HepG2 (cell line): ENCODE data around the gene TF. TPM values are rescaled to one million over a fixed set of nuclear protein-coding genes. Genes with fewer than 3 reads are reported as not detected.

Experiments
- ATAC-seq: fragments of 200-7000 bp; cut with Tn5 transposase; 3 replicates; pipeline ENCODE4 v1.9.1; 2020; ENCODE audit warnings: mild to moderate bottlenecking, moderate library complexity
- BruUV-seq: library from RNA; stranded (reverse); fragments of 400-500 nt; replicated peaks from 2 replicates; lab custom pipeline; 2021; lab: Mats Ljungman, UMichigan
- CTCF ChIA-PET: fragments of 300-600 bp; formaldehyde crosslinking; extraction: SDS; loops from one replicate; lab custom pipeline; 2021; ENCODE audit warnings: low total read pairs, inconsistent platforms, low intra/inter-chr PET ratio; lab: Yijun Ruan, JAX
- POLR2A ChIA-PET: fragments of 350-600 bp; sonication (Branson Sonifier 250); formaldehyde crosslinking; loops from one replicate; lab custom pipeline; 2020; ENCODE audit warnings: antibody characterized with exemption, inconsistent platforms; lab: Yijun Ruan, JAX
- DNase-seq: peaks from one replicate; pipeline ENCODE4 v3.0.0-alpha.2; 2015; ENCODE audit warnings: low spot score
- FAIRE-seq: peaks from 3 replicates; lab custom pipeline; 2011; peaks lifted over from hg19 to GRCh38; lab: Jason Lieb, UNC
- H2AFZ ChIP-seq: one replicate; pipeline ENCODE4 v1.6.1; 2011; ENCODE audit warnings: low read length, inconsistent platforms
- H3K27ac ChIP-seq: fragments of 300-600 bp; 3 replicates; pipeline ENCODE4 v1.8.0; 2011; ENCODE audit warnings: mixed run types, mild to moderate bottlenecking, mixed read lengths, low read length, inconsistent platforms; ENCODE audit not compliant: insufficient read depth; ENCODE audit errors: extremely low read length
- H3K27me3 ChIP-seq, 2 experiments: fragments of 200-600 bp in 1 of 2; 2 replicates in 1 of 2; 3 replicates in 1 of 2; pipeline versions ENCODE4 v1.6.0 to v1.8.0; 2011; ENCODE audit warnings: low read length in 2 of 2, mild to moderate bottlenecking in 2 of 2, moderate library complexity in 2 of 2, inconsistent platforms in 1 of 2; ENCODE audit not compliant: insufficient read depth in 2 of 2, control insufficient read depth in 1 of 2
- H3K36me3 ChIP-seq, 2 experiments: fragments of 200-600 bp in 1 of 2; replicated peaks in 1 of 2; 2 replicates in 1 of 2; 3 replicates in 1 of 2; pipeline versions ENCODE4 v1.5.1 to v1.8.0; 2011; ENCODE audit warnings: low read length in 2 of 2, inconsistent platforms in 1 of 2; ENCODE audit not compliant: insufficient read depth in 2 of 2, control insufficient read depth in 1 of 2
- H3K4me1 ChIP-seq: 2 replicates; pipeline ENCODE4 v1.5.1; 2012; ENCODE audit warnings: low read length, inconsistent platforms; ENCODE audit not compliant: insufficient read depth
- H3K4me2 ChIP-seq: 2 replicates; pipeline ENCODE4 v1.6.0; 2011; ENCODE audit warnings: low read depth, low read length, inconsistent platforms
- H3K4me3 ChIP-seq, 3 experiments: fragments of 200-600 bp in 1 of 3; sonication (generic), shearing (Covaris generic) in 1 of 3; replicated peaks in 1 of 3; 2 replicates each; pipeline ENCODE4 v1.5.1; 2011 to 2016; ENCODE audit warnings: low read length in 3 of 3, inconsistent platforms in 2 of 3, low read depth in 2 of 3, mild to moderate bottlenecking in 2 of 3, control low read depth in 1 of 3, mixed read lengths in 1 of 3; ENCODE audit not compliant: insufficient read depth in 1 of 3
- H3K79me2 ChIP-seq: one replicate; pipeline ENCODE4 v1.6.1; 2011; ENCODE audit warnings: low read length, inconsistent platforms; ENCODE audit not compliant: insufficient read depth
- H3K9ac ChIP-seq: 2 replicates; pipeline ENCODE4 v1.6.0; 2011; ENCODE audit warnings: mild to moderate bottlenecking, low read depth, low read length, inconsistent platforms; ENCODE audit not compliant: insufficient read depth
- H3K9me3 ChIP-seq: 2 replicates; pipeline ENCODE4 v1.5.1; 2012; ENCODE audit warnings: mild to moderate bottlenecking, low read length
- H4K20me1 ChIP-seq: 2 replicates; pipeline ENCODE4 v1.6.0; 2011; ENCODE audit warnings: inconsistent platforms, mild to moderate bottlenecking, low read length, moderate library complexity; ENCODE audit not compliant: insufficient read depth
- FOXK1 ChIP-seq: sonication (generic); formaldehyde crosslinking; IDR thresholded peaks from 2 replicates; pipeline ENCODE4 v1.4.0; 2020; ENCODE audit warnings: low read depth, missing genetic modification reagents, borderline replicate concordance
- HMG20A ChIP-seq: IDR thresholded peaks from 2 replicates; pipeline ENCODE4 v1.6.1; 2016; ENCODE audit warnings: borderline replicate concordance
- MEIS2 ChIP-seq: sonication (generic); formaldehyde crosslinking; IDR thresholded peaks from 2 replicates; pipeline ENCODE4 v1.9.0; 2021; ENCODE audit warnings: mild to moderate bottlenecking, missing genetic modification reagents
- MXI1 ChIP-seq: IDR thresholded peaks from 3 replicates; pipeline ENCODE4 v1.6.1; 2012; ENCODE audit warnings: low read depth, low read length, inconsistent platforms, borderline replicate concordance
- MYC ChIP-seq: sonication (generic); formaldehyde crosslinking; IDR thresholded peaks from 2 replicates; pipeline ENCODE4 v1.9.0; 2021; ENCODE audit warnings: missing genetic modification reagents, borderline replicate concordance
- NKX3-1 ChIP-seq: sonication (generic); formaldehyde crosslinking; IDR thresholded peaks from 2 replicates; pipeline ENCODE4 v1.5.0; 2020; ENCODE audit warnings: missing genetic modification reagents
- NRL ChIP-seq: sonication (generic); formaldehyde crosslinking; IDR thresholded peaks from 2 replicates; pipeline ENCODE4 v1.5.0; 2020; ENCODE audit warnings: missing genetic modification reagents, mild to moderate bottlenecking, moderate library complexity, borderline replicate concordance
- RARA ChIP-seq: IDR thresholded peaks from 2 replicates; pipeline ENCODE4 v1.6.1; 2016; ENCODE audit warnings: missing genetic modification reagents, missing compliant biosample characterization
- SPEN ChIP-seq: sonication (generic); formaldehyde crosslinking; IDR thresholded peaks from 2 replicates; pipeline ENCODE4 v1.5.1; 2020; ENCODE audit warnings: low read depth, mild to moderate bottlenecking, missing genetic modification reagents
- TAF1 ChIP-seq: sonication (generic); formaldehyde crosslinking; IDR thresholded peaks from 2 replicates; pipeline ENCODE4 v1.4.0; 2020; ENCODE audit warnings: missing genetic modification reagents
- TFAP4 ChIP-seq: sonication (generic); IDR thresholded peaks from 2 replicates; pipeline ENCODE4 v1.6.1; 2016; ENCODE audit warnings: low read depth, borderline replicate concordance
- TFE3 ChIP-seq: IDR thresholded peaks from 2 replicates; pipeline ENCODE4 v1.6.1; 2016
- ZBTB38 ChIP-seq: sonication (generic); formaldehyde crosslinking; IDR thresholded peaks from 2 replicates; pipeline ENCODE4 v1.5.1; 2020; ENCODE audit warnings: mild to moderate bottlenecking, missing genetic modification reagents
- ZNF501 ChIP-seq: sonication (generic); formaldehyde crosslinking; IDR thresholded peaks from 2 replicates; pipeline ENCODE4 v1.5.1; 2020; ENCODE audit warnings: mild to moderate bottlenecking, moderate library complexity, missing genetic modification reagents
- ZNF598 ChIP-seq: sonication (generic); formaldehyde crosslinking; IDR thresholded peaks from 2 replicates; pipeline ENCODE4 v1.5.1; 2020; ENCODE audit warnings: mild to moderate bottlenecking, missing genetic modification reagents, borderline replicate concordance
- ZNF687 ChIP-seq: sonication (generic); formaldehyde crosslinking; IDR thresholded peaks from 2 replicates; pipeline ENCODE4 v1.5.1; 2020; ENCODE audit warnings: mild to moderate bottlenecking, missing genetic modification reagents, moderate library complexity
- ZNF879 ChIP-seq: sonication (generic); formaldehyde crosslinking; IDR thresholded peaks from 2 replicates; pipeline ENCODE4 v1.8.1; 2023; ENCODE audit warnings: missing genetic modification reagents
- ZSCAN30 ChIP-seq: sonication (generic); formaldehyde crosslinking; IDR thresholded peaks from 2 replicates; pipeline ENCODE4 v1.5.0; 2020; ENCODE audit warnings: mild to moderate bottlenecking, missing genetic modification reagents
- WGBS: methylation state at CpG from one replicate; pipeline ENCODE4 v1.1.6; 2017; ENCODE audit warnings: low lambda C conversion rate; 5-methylcytosine and 5-hydroxymethylcytosine counted together
- in situ Hi-C: cut with HindIII; loops from 2 replicates; pipeline ENCODE4 v1.10.0; 2017; ENCODE audit warnings: low pct_unique_long_range_greater_than_20kb; ENCODE audit not compliant: extremely low pct_ligation_motif_present
- intact Hi-C: fragments of 100-400 bp; cut with micrococcal nuclease; formaldehyde crosslinking; loops from one replicate; pipeline ENCODE4 v1.10.0; 2022; ENCODE audit not compliant: unreplicated experiment
- polyA plus RNA-seq, 8 experiments: library from polyadenylated mRNA; depleted of rRNA in 3 of 8; stranded (reverse) in 7 of 8; unstranded in 1 of 8; fragments of >200 nt; fragmentation: Illumina TruSeq in 4 of 8; extraction: Trizol in 4 of 8; gene quantifications; 2 replicates each; pipeline versions ENCODE4 v1.2.1 to v1.2.3, GENCODE V29; 2011 to 2016; ENCODE audit warnings: low read depth in 4 of 8, missing spikeins in 1 of 8, mixed read lengths in 1 of 8; ENCODE audit not compliant: insufficient read depth in 1 of 8
- total RNA-seq, 5 experiments: library from RNA; depleted of rRNA; stranded (reverse); fragments of >200 nt; fragmentation: Illumina TruSeq; extraction: Trizol; gene quantifications; 2 replicates each; pipeline ENCODE4 v1.2.3, GENCODE V29; 2016; ENCODE audit warnings: low read depth in 1 of 5

TF gene
- total and polyA plus RNA-seq, 2 of the 13 experiments (the other 11 are each of a cell fraction or from before 2014, with no cell fraction given): 10,074 to 11,821 TPM

GRCh38 chr3:133744241-133744640, 2.0 kb upstream of the TF start:
- peak overlapping the region; percentile 26 for H3K9ac ChIP-seq
- FAIRE-seq (no peak), ATAC-seq (no peak), DNase-seq (no peak)
- 56% methylated on average over 5 of the region's 5 CpGs for WGBS
- POLR2A ChIA-PET: interaction anchor here (2.6 to 7.5 kb wide), 4 partner anchors 13 to 77 kb away, joined by 12 to 271 read pairs (median 52); no protein-coding TSS in a partner anchor
- H3K9me3 ChIP-seq: no peaks in the 10 kb centered on the region
- in situ Hi-C loops (no loop called here), intact Hi-C loops (no loop called here)
- peaks cover 2 to 20% of the 10 kb centered on the region in 2 experiments; a peak in 4 of 5 replicates for H3K36me3 ChIP-seq
- H3K27me3 ChIP-seq: peaks cover 0 to 3% of the 10 kb centered on the region in 2 experiments; a peak in 1 of 5 replicates
- H3K4me3 ChIP-seq: peak overlapping the region in 1 of 3 experiments; percentile 18; a peak in 1 of 6 replicates
- peak overlapping the region; percentile 80 for H3K4me2 ChIP-seq
- no TSS peak for BruUV-seq
- peaks cover 26% of the 10 kb centered on the region for H4K20me1 ChIP-seq
- CTCF ChIA-PET: no interaction called here
- H3K27ac ChIP-seq: peak overlapping the region; percentile 90
- H3K79me2 ChIP-seq: peaks cover 47% of the 10 kb centered on the region
- peaks cover 61% of the 10 kb centered on the region for H3K4me1 ChIP-seq
- H2AFZ ChIP-seq: no peak overlapping the region
- TF ChIP-seq ZBTB38 (CRISPR knock-in tag) (peak; percentile 91), HMG20A (CRISPR knock-in tag) (peak; percentile 56; the same call in 1 of the 2 replicates), ZNF598 (CRISPR knock-in tag) (peak; percentile 86; the same call in 1 of the 2 replicates), NRL (CRISPR knock-in tag) (0 out of 2 replicates have a peak, but pooled peaks have one; percentile 31), ZNF879 (CRISPR knock-in tag) (no peak), ZNF501 (0 out of 2 replicates have a peak, but pooled peaks have one; percentile 26), ZSCAN30 (CRISPR knock-in tag) (no peak), NKX3-1 (CRISPR knock-in tag) (no peak), MYC (CRISPR knock-in tag) (0 out of 2 replicates have a peak, but pooled peaks have one; percentile 31), MXI1 (no peak), RARA (peak; percentile 6; the same call in 1 of the 2 replicates), TFE3 (CRISPR knock-in tag) (no peak), FOXK1 (CRISPR knock-in tag) (0 out of 2 replicates have a peak, but pooled peaks have one; percentile 19), SPEN (0 out of 2 replicates have a peak, but pooled peaks have one; percentile 40), TFAP4 (peak; percentile 32; the same call in 1 of the 2 replicates), MEIS2 (CRISPR knock-in tag) (no peak), TAF1 (no peak), ZNF687 (CRISPR knock-in tag) (peak; percentile 69)
